Caco-2 (cell line): ENCODE measurements around the gene EPHB3. TPM values are rescaled to one million over a fixed set of nuclear protein-coding genes. Genes with fewer than 3 reads are reported as not detected.

Experiments
- BruUV-seq: library from RNA; stranded (reverse); fragments of 400-500 nt; replicated peaks from 2 replicates; lab custom pipeline; 2021; lab: Mats Ljungman, UMichigan
- CTCF ChIA-PET: fragments of 300-600 bp; sonication (Branson Sonifier 250); formaldehyde crosslinking; loops from one replicate; lab custom pipeline; 2022; ENCODE audit warnings: antibody characterized with exemption; lab: Charles Lee
- POLR2A ChIA-PET: fragments of 300-600 bp; sonication (Branson Sonifier 250); formaldehyde crosslinking; loops from one replicate; lab custom pipeline; 2022; ENCODE audit warnings: antibody characterized with exemption; lab: Charles Lee
- DNase-seq, 2 experiments: peaks; one replicate each; pipeline versions ENCODE4 v3.0.0 to v3.0.0-alpha.2; 2020 to 2022
- H3K27me3 ChIP-seq: replicated peaks from 2 replicates; pipeline ENCODE4 v1.6.0; 2011; ENCODE audit warnings: low read length; ENCODE audit not compliant: control insufficient read depth, insufficient read depth
- H3K36me3 ChIP-seq: 2 replicates; pipeline ENCODE4 v1.5.1; 2011; ENCODE audit warnings: low read length; ENCODE audit not compliant: control insufficient read depth, insufficient read depth
- H3K4me1 ChIP-seq: fragments of 250-450 bp; sonication (Bioruptor Pico); 2 replicates; pipeline ENCODE4 v1.5.1; 2020; ENCODE audit warnings: mild to moderate bottlenecking
- H3K4me3 ChIP-seq: 2 replicates; pipeline ENCODE4 v1.5.1; 2011; ENCODE audit warnings: low read depth, mild to moderate bottlenecking, control low read depth, low read length
- H3K9me3 ChIP-seq: fragments of 250-450 bp; sonication (Bioruptor Pico); 2 replicates; pipeline ENCODE4 v1.5.1; 2020; ENCODE audit warnings: mild to moderate bottlenecking, moderate library complexity
- H3K27ac Mint-ChIP-seq: one replicate; pipeline ENCODE4 v1.8.0; 2022; ENCODE audit warnings: mixed read lengths; ENCODE audit not compliant: unreplicated experiment
- H3K27me3 Mint-ChIP-seq: one replicate; pipeline ENCODE4 v1.8.0; 2022; ENCODE audit warnings: mixed read lengths; ENCODE audit not compliant: insufficient read depth, unreplicated experiment
- H3K36me3 Mint-ChIP-seq: one replicate; pipeline ENCODE4 v1.8.0; 2022; ENCODE audit warnings: mild to moderate bottlenecking, mixed read lengths; ENCODE audit not compliant: insufficient read depth, unreplicated experiment
- H3K4me1 Mint-ChIP-seq: one replicate; pipeline ENCODE4 v1.8.0; 2022; ENCODE audit warnings: low read depth, mixed read lengths; ENCODE audit not compliant: unreplicated experiment
- H3K4me3 Mint-ChIP-seq: one replicate; pipeline ENCODE4 v1.8.0; 2022; ENCODE audit warnings: mild to moderate bottlenecking, moderate library complexity, mixed read lengths; ENCODE audit not compliant: unreplicated experiment
- H3K9me3 Mint-ChIP-seq: one replicate; pipeline ENCODE4 v1.8.0; 2022; ENCODE audit warnings: mixed read lengths; ENCODE audit not compliant: unreplicated experiment
- intact Hi-C: fragments of 100-400 bp; cut with micrococcal nuclease; formaldehyde crosslinking; loops from one replicate; pipeline ENCODE4 v1.10.0; 2022; ENCODE audit not compliant: unreplicated experiment
- total RNA-seq: library from RNA; stranded (reverse); gene quantifications from 2 replicates; pipeline ENCODE4 v1.2.3, GENCODE V29; 2022
- TF ChIP-seq, protein P1 (sequence below), 2 experiments: fragments of 200-600 bp in 1 of 2; IDR thresholded peaks; 1 replicate in 1 of 2; 2 replicates in 1 of 2; pipeline versions ENCODE4 v1.5.1 to v1.8.0; 2011 to 2022; ENCODE audit warnings: antibody characterized with exemption in 1 of 2, control low read depth in 1 of 2, inconsistent platforms in 1 of 2, low read depth in 1 of 2, low read length in 1 of 2, mild to moderate bottlenecking in 1 of 2, moderate library complexity in 1 of 2; ENCODE audit not compliant: insufficient read depth in 1 of 2, severe bottlenecking in 1 of 2, unreplicated experiment in 1 of 2

Gene EPHB3
- total RNA-seq, 1 experiment from 2014 or later, result 5.6 TPM

DNA sequence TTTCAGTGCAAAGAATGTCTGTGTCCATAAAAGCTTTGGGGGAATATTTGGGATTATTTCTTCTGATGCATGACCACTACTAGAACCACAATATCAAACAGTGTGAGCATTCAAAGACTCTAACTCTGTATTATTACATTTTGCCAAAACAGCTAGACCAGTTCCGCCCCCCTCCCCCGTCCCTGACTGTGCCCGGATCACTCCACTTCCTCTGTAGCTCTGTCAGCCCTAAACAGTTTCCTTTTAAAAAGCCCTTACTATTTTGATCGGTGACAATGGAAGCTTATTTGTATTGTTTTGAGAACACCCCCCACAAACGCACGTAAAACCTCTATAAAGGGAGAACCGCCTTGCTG lies 36.6 kb upstream of the EPHB3 start:
- ChIA-PET CTCF (interaction anchor here (1.7 kb wide), 1 partner anchor 153 kb away, joined by 5 read pairs; no protein-coding TSS in a partner anchor), POLR2A (no interaction called here)
- BruUV-seq, result no TSS peak
- DNase-seq, result no peak
- peak overlapping the region; percentile 71 for H3K4me3 Mint-ChIP-seq
- no peaks in the 10 kb centered on the region for H3K9me3 ChIP-seq
- no peaks in the 10 kb centered on the region for H3K36me3 ChIP-seq
- H3K27me3 Mint-ChIP-seq, result peaks cover 9% of the 10 kb centered on the region
- no peak overlapping the region for H3K27ac Mint-ChIP-seq
- H3K4me1 Mint-ChIP-seq, result no peaks in the 10 kb centered on the region
- intact Hi-C loops, result no loop called here
- TF ChIP-seq, protein P1, sequence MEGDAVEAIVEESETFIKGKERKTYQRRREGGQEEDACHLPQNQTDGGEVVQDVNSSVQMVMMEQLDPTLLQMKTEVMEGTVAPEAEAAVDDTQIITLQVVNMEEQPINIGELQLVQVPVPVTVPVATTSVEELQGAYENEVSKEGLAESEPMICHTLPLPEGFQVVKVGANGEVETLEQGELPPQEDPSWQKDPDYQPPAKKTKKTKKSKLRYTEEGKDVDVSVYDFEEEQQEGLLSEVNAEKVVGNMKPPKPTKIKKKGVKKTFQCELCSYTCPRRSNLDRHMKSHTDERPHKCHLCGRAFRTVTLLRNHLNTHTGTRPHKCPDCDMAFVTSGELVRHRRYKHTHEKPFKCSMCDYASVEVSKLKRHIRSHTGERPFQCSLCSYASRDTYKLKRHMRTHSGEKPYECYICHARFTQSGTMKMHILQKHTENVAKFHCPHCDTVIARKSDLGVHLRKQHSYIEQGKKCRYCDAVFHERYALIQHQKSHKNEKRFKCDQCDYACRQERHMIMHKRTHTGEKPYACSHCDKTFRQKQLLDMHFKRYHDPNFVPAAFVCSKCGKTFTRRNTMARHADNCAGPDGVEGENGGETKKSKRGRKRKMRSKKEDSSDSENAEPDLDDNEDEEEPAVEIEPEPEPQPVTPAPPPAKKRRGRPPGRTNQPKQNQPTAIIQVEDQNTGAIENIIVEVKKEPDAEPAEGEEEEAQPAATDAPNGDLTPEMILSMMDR (IDR thresholded peaks at IDR 0.05; ENCODE audit: insufficient read depth in 1 of 2, low read depth in 1 of 2, low read length in 1 of 2, severe bottlenecking in 1 of 2, unreplicated experiment in 1 of 2), result no peak
- peak overlapping the region; percentile 39 for H3K4me3 ChIP-seq
- no peaks in the 10 kb centered on the region for H3K4me1 ChIP-seq
- no peaks in the 10 kb centered on the region for H3K36me3 Mint-ChIP-seq
- H3K27me3 ChIP-seq, result no peaks in the 10 kb centered on the region
- no peaks in the 10 kb centered on the region for H3K9me3 Mint-ChIP-seq

DNA sequence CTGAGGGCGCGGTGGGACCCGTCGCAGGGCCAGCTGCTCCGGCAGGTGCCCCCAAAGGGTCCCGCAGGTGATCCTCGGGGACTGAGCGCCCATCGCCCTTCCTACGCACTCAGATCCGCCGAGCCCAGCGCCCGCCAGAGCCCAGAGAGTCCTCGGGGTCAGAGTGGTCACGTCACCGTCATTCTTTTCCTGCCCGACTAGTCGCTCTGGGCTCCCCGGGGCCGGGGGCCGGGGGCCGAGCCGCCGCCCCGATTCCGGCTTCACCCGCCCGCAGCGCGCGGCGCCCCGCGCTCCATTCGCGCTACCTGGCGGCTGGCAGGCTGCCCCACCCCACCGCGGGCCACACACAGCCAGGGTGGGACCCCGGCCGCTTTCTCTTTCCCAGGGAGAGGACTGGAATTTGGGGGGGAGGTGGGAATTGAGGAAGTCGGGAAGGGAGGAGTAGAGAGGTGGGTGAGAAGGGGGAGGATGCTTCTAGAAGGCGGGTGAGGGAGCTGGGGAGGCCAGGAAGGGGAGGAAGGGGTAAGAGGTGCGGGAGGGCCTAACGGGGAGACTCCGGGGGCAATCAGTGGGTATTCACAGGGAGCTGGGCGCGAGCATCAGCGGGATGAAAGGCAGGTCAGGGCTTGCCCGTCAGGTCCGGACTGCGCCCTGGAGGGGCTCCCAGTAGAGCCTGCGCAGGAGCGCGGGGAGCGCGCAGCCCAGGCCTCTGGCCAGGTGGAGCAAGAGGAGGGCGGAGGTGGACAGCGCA lies 36.1 kb upstream of the EPHB3 start:
- Histone ChIP-seq H3K4me1 (no peaks in the 10 kb centered on the region), H3K27me3 (no peaks in the 10 kb centered on the region), H3K9me3 (no peaks in the 10 kb centered on the region), H3K4me3 (peak overlapping the region; percentile 39), H3K36me3 (no peaks in the 10 kb centered on the region)
- POLR2A ChIA-PET, result interaction anchor here (0.6 kb wide), 1 partner anchor 1561 kb away, joined by 6 read pairs; no protein-coding TSS in a partner anchor
- CTCF ChIA-PET, result interaction anchor here (1.7 kb wide), 1 partner anchor 154 kb away, joined by 5 read pairs; no protein-coding TSS in a partner anchor
- H3K4me3 Mint-ChIP-seq, result peak overlapping the region; percentile 71
- intact Hi-C loops, result no loop called here
- H3K4me1 Mint-ChIP-seq, result no peaks in the 10 kb centered on the region
- DNase-seq, result no peak
- no peak overlapping the region for H3K27ac Mint-ChIP-seq
- H3K27me3 Mint-ChIP-seq, result peaks cover 12% of the 10 kb centered on the region
- TF ChIP-seq, protein P1 (IDR thresholded peaks at IDR 0.05; ENCODE audit: insufficient read depth in 1 of 2, low read depth in 1 of 2, low read length in 1 of 2, severe bottlenecking in 1 of 2, unreplicated experiment in 1 of 2), result no peak
- H3K36me3 Mint-ChIP-seq, result no peaks in the 10 kb centered on the region
- no TSS peak for BruUV-seq
- H3K9me3 Mint-ChIP-seq, result no peaks in the 10 kb centered on the region

- H3K9me3 Mint-ChIP-seq, result no peaks in the 10 kb centered on the region
- TF ChIP-seq, protein P1 (IDR thresholded peaks at IDR 0.05; ENCODE audit: insufficient read depth in 1 of 2, low read depth in 1 of 2, low read length in 1 of 2, severe bottlenecking in 1 of 2, unreplicated experiment in 1 of 2), result no peak
Measured at GRCh38 chr3:184526088-184526433, 35.5 kb upstream of the EPHB3 start.

More at GRCh38 chr3:184526088-184526433, 35.5 kb upstream of the EPHB3 start:
- Histone ChIP-seq H3K9me3 (no peaks in the 10 kb centered on the region), H3K36me3 (no peaks in the 10 kb centered on the region), H3K4me3 (no peak overlapping the region), H3K27me3 (no peaks in the 10 kb centered on the region), H3K4me1 (no peaks in the 10 kb centered on the region)
- no peak for DNase-seq
- POLR2A ChIA-PET, result interaction anchor here (0.6 kb wide), 1 partner anchor 1561 kb away, joined by 6 read pairs; no protein-coding TSS in a partner anchor
- H3K4me3 Mint-ChIP-seq, result peak overlapping the region; percentile 37
- H3K4me1 Mint-ChIP-seq, result no peaks in the 10 kb centered on the region
- H3K27ac Mint-ChIP-seq, result no peak overlapping the region
- peaks cover 12% of the 10 kb centered on the region for H3K27me3 Mint-ChIP-seq
- H3K36me3 Mint-ChIP-seq, result no peaks in the 10 kb centered on the region
- intact Hi-C loops, result no loop called here
- CTCF ChIA-PET, result interaction anchor here (1.7 kb wide), 1 partner anchor 155 kb away, joined by 5 read pairs; no protein-coding TSS in a partner anchor
- BruUV-seq, result no TSS peak
